WTC11 (cell line): ENCODE results near the gene FLT3LG.

Experiments
- CTCF ChIP-seq: fragments of 200-600 bp; IDR thresholded peaks from 2 replicates; pipeline ENCODE4 v1.8.0; 2022; ENCODE audit warnings: antibody characterized with exemption
- E2F4 ChIP-seq: sonication (generic); formaldehyde crosslinking; IDR thresholded peaks from 2 replicates; pipeline ENCODE4 v1.8.1; 2022; ENCODE audit warnings: low read depth, mild to moderate bottlenecking, moderate library complexity, missing genetic modification reagents, borderline replicate concordance
- FOXK1 ChIP-seq: sonication (generic); formaldehyde crosslinking; IDR thresholded peaks from 2 replicates; pipeline ENCODE4 v1.8.0; 2022; ENCODE audit warnings: mild to moderate bottlenecking, moderate library complexity, missing genetic modification reagents
- GRHL2 ChIP-seq: fragments of 250-450 bp; sonication (Bioruptor Pico); IDR thresholded peaks from 2 replicates; pipeline ENCODE4 v1.8.0; 2022; ENCODE audit warnings: mild to moderate bottlenecking, moderate library complexity; ENCODE audit not compliant: insufficient replicate concordance, severe bottlenecking
- IRF2 ChIP-seq: sonication (generic); formaldehyde crosslinking; IDR thresholded peaks from 2 replicates; pipeline ENCODE4 v1.8.0; 2022; ENCODE audit warnings: low read depth, missing genetic modification reagents, borderline replicate concordance
- NFE2L1 ChIP-seq: sonication (generic); formaldehyde crosslinking; IDR thresholded peaks from 2 replicates; pipeline ENCODE4 v1.8.1; 2023; ENCODE audit warnings: missing genetic modification reagents
- NFYB ChIP-seq: sonication (generic); formaldehyde crosslinking; conservative IDR thresholded peaks from 2 replicates; pipeline ENCODE4 v1.8.0; 2022; ENCODE audit warnings: low read depth, missing genetic modification reagents
- PREB ChIP-seq: sonication (generic); formaldehyde crosslinking; IDR thresholded peaks from 2 replicates; pipeline ENCODE4 v1.8.1; 2022; ENCODE audit warnings: mild to moderate bottlenecking, missing genetic modification reagents, moderate library complexity, borderline replicate concordance
- RELA ChIP-seq: sonication (generic); formaldehyde crosslinking; IDR thresholded peaks from 2 replicates; pipeline ENCODE4 v1.8.1; 2022; ENCODE audit warnings: missing genetic modification reagents, mild to moderate bottlenecking, borderline replicate concordance
- USF2 ChIP-seq: sonication (generic); formaldehyde crosslinking; IDR thresholded peaks from 2 replicates; pipeline ENCODE4 v1.8.1; 2023; ENCODE audit warnings: mild to moderate bottlenecking, missing genetic modification reagents, moderate library complexity
- ZBTB21 ChIP-seq: sonication (generic); formaldehyde crosslinking; IDR thresholded peaks from 2 replicates; pipeline ENCODE4 v1.8.1; 2023; ENCODE audit warnings: mild to moderate bottlenecking, missing genetic modification reagents, borderline replicate concordance
- ZNF263 ChIP-seq: sonication (generic); formaldehyde crosslinking; IDR thresholded peaks from 2 replicates; pipeline ENCODE4 v1.8.1; 2022; ENCODE audit warnings: low read depth, mild to moderate bottlenecking, moderate library complexity, missing genetic modification reagents
- TF ChIP-seq, protein P1 (sequence below): sonication (generic); formaldehyde crosslinking; IDR thresholded peaks from 2 replicates; pipeline ENCODE4 v1.8.1; 2023; ENCODE audit warnings: mild to moderate bottlenecking, missing genetic modification reagents, borderline replicate concordance
- TF ChIP-seq, protein P2 (sequence below): sonication (generic); formaldehyde crosslinking; conservative IDR thresholded peaks from 2 replicates; pipeline ENCODE4 v1.8.1; 2023; ENCODE audit warnings: mild to moderate bottlenecking, low read depth, missing genetic modification reagents, moderate library complexity

DNA sequence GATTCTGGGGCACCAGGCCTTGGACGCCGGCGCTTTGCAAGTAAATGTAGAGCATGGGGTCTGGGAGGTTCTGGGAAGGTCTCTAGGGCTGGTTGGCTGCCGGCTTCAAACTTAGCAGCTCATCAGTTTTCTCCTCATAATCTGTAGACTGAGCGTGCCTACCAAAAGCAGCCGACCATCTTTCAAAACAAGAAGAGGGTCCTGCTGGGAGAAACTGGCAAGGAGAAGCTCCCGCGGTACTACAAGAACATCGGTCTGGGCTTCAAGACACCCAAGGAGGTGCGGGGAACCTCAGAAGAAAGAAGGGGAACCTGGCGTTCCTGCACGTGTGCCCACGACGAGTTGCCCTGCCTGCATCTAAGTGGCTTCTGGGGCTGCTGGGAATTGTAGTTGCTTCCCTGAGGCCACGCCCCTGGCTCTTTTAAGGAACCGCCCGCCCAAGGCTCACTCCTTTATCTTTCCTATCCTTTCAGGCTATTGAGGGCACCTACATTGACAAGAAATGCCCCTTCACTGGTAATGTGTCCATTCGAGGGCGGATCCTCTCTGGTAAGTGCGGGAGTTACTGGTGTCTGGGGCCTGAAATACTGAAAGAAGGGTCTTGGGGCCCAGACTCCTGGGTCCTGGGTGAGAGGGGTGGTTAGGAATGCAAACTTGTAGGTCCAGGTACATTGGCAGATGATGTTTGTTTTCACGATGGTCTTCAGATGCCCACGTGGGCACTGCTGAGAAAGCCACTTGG is 23.2 kb downstream of the FLT3LG start:
- no peak for TF ChIP-seq ZNF263 (CRISPR knock-in tag)
- TF ChIP-seq GRHL2 (CRISPR knock-in tag) = no peak
- no peak for TF ChIP-seq CTCF
- no peak for TF ChIP-seq NFE2L1
- no peak for TF ChIP-seq E2F4 (CRISPR knock-in tag)
- TF ChIP-seq USF2 = peak; percentile 19; the same call in 1 of the 2 replicates
- TF ChIP-seq PREB = no peak
- TF ChIP-seq, protein P1, sequence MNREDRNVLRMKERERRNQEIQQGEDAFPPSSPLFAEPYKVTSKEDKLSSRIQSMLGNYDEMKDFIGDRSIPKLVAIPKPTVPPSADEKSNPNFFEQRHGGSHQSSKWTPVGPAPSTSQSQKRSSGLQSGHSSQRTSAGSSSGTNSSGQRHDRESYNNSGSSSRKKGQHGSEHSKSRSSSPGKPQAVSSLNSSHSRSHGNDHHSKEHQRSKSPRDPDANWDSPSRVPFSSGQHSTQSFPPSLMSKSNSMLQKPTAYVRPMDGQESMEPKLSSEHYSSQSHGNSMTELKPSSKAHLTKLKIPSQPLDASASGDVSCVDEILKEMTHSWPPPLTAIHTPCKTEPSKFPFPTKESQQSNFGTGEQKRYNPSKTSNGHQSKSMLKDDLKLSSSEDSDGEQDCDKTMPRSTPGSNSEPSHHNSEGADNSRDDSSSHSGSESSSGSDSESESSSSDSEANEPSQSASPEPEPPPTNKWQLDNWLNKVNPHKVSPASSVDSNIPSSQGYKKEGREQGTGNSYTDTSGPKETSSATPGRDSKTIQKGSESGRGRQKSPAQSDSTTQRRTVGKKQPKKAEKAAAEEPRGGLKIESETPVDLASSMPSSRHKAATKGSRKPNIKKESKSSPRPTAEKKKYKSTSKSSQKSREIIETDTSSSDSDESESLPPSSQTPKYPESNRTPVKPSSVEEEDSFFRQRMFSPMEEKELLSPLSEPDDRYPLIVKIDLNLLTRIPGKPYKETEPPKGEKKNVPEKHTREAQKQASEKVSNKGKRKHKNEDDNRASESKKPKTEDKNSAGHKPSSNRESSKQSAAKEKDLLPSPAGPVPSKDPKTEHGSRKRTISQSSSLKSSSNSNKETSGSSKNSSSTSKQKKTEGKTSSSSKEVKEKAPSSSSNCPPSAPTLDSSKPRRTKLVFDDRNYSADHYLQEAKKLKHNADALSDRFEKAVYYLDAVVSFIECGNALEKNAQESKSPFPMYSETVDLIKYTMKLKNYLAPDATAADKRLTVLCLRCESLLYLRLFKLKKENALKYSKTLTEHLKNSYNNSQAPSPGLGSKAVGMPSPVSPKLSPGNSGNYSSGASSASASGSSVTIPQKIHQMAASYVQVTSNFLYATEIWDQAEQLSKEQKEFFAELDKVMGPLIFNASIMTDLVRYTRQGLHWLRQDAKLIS (CRISPR knock-in tag) = no peak
- TF ChIP-seq, protein P2, sequence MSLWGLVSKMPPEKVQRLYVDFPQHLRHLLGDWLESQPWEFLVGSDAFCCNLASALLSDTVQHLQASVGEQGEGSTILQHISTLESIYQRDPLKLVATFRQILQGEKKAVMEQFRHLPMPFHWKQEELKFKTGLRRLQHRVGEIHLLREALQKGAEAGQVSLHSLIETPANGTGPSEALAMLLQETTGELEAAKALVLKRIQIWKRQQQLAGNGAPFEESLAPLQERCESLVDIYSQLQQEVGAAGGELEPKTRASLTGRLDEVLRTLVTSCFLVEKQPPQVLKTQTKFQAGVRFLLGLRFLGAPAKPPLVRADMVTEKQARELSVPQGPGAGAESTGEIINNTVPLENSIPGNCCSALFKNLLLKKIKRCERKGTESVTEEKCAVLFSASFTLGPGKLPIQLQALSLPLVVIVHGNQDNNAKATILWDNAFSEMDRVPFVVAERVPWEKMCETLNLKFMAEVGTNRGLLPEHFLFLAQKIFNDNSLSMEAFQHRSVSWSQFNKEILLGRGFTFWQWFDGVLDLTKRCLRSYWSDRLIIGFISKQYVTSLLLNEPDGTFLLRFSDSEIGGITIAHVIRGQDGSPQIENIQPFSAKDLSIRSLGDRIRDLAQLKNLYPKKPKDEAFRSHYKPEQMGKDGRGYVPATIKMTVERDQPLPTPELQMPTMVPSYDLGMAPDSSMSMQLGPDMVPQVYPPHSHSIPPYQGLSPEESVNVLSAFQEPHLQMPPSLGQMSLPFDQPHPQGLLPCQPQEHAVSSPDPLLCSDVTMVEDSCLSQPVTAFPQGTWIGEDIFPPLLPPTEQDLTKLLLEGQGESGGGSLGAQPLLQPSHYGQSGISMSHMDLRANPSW = no peak
- no peak for TF ChIP-seq NFYB (CRISPR knock-in tag)
- TF ChIP-seq FOXK1 (CRISPR knock-in tag) = no peak
- no peak for TF ChIP-seq RELA
- no peak for TF ChIP-seq IRF2
- TF ChIP-seq ZBTB21 = no peak
